H9 (cell line): ENCODE measurements around the gene TAF5L. TPM values are rescaled to one million over a fixed set of nuclear protein-coding genes. Genes with fewer than 3 reads are reported as not detected.

ENCODE experiments used
- DNase-seq: peaks from one replicate; pipeline ENCODE4 v3.0.0-alpha.2; 2017
- H2AFZ ChIP-seq: one replicate; pipeline ENCODE4 v1.6.1; 2013; ENCODE audit warnings: mild to moderate bottlenecking, low read length, control low read depth, moderate library complexity
- H2AK5ac ChIP-seq: 2 replicates; pipeline ENCODE4 v1.6.1; 2013; ENCODE audit warnings: low read length, control low read depth, mixed read lengths; ENCODE audit not compliant: insufficient read length
- H2BK120ac ChIP-seq: one replicate; pipeline ENCODE4 v1.6.1; 2013; ENCODE audit warnings: low read depth, mild to moderate bottlenecking, low read length, control low read depth, inconsistent platforms; ENCODE audit not compliant: poor library complexity, severe bottlenecking
- H2BK12ac ChIP-seq: 2 replicates; pipeline ENCODE4 v1.6.1; 2013; ENCODE audit warnings: low read length, control low read depth, mixed read lengths, low read depth; ENCODE audit not compliant: insufficient read length
- H2BK15ac ChIP-seq: 2 replicates; pipeline ENCODE4 v1.6.1; 2013; ENCODE audit warnings: low read depth, low read length, control low read depth
- H2BK20ac ChIP-seq: one replicate; pipeline ENCODE4 v1.6.1; 2013; ENCODE audit warnings: low read depth, mild to moderate bottlenecking, low read length, control low read depth, inconsistent platforms; ENCODE audit not compliant: poor library complexity, severe bottlenecking
- H2BK5ac ChIP-seq: 2 replicates; pipeline ENCODE4 v1.6.1; 2013; ENCODE audit warnings: low read length, control low read depth, mixed read lengths; ENCODE audit not compliant: insufficient read length
- H3K14ac ChIP-seq: 2 replicates; pipeline ENCODE4 v1.6.1; 2013; ENCODE audit warnings: low read length, control low read depth; ENCODE audit not compliant: insufficient read depth
- H3K18ac ChIP-seq: 2 replicates; pipeline ENCODE4 v1.6.1; 2013; ENCODE audit warnings: low read depth, mild to moderate bottlenecking, mixed read lengths, low read length, control low read depth; ENCODE audit not compliant: insufficient read length
- H3K23ac ChIP-seq: 2 replicates; pipeline ENCODE4 v1.6.1; 2013; ENCODE audit warnings: low read length, control low read depth, mixed read lengths, low read depth; ENCODE audit not compliant: insufficient read length
- H3K23me2 ChIP-seq: 2 replicates; pipeline ENCODE4 v1.6.1; 2013; ENCODE audit warnings: low read depth, mild to moderate bottlenecking, mixed read lengths, low read length, control low read depth; ENCODE audit not compliant: insufficient read length, poor library complexity, severe bottlenecking
- H3K27ac ChIP-seq: 2 replicates; pipeline ENCODE4 v1.5.1; 2013; ENCODE audit warnings: low read length, control low read depth, mixed read lengths, low read depth; ENCODE audit not compliant: insufficient read length
- H3K27me3 ChIP-seq: 2 replicates; pipeline ENCODE4 v1.6.1; 2013; ENCODE audit warnings: low read length, control low read depth, inconsistent platforms; ENCODE audit not compliant: insufficient read depth
- H3K4ac ChIP-seq: 2 replicates; pipeline ENCODE4 v1.6.1; 2013; ENCODE audit warnings: low read depth, mild to moderate bottlenecking, control low read depth, inconsistent platforms, low read length, moderate library complexity
- H3K4me1 ChIP-seq: 2 replicates; pipeline ENCODE4 v1.6.1; 2013; ENCODE audit warnings: low read length, control low read depth, inconsistent platforms; ENCODE audit not compliant: insufficient read depth
- H3K4me2 ChIP-seq: 2 replicates; pipeline ENCODE4 v1.6.1; 2013; ENCODE audit warnings: low read length, control low read depth, mixed read lengths; ENCODE audit not compliant: insufficient read length, insufficient read depth
- H3K56ac ChIP-seq: 2 replicates; pipeline ENCODE4 v1.6.1; 2013; ENCODE audit warnings: low read depth, mild to moderate bottlenecking, mixed read lengths, low read length, control low read depth; ENCODE audit not compliant: insufficient read length
- H3K79me1 ChIP-seq: 2 replicates; pipeline ENCODE4 v1.6.1; 2013; ENCODE audit warnings: low read depth, mild to moderate bottlenecking, moderate library complexity, low read length, control low read depth, inconsistent platforms; ENCODE audit not compliant: insufficient read depth, poor library complexity, severe bottlenecking
- H3K79me2 ChIP-seq: 2 replicates; pipeline ENCODE4 v1.6.1; 2013; ENCODE audit warnings: low read length, control low read depth, inconsistent platforms; ENCODE audit not compliant: insufficient read depth
- H3K9ac ChIP-seq: 2 replicates; pipeline ENCODE4 v1.6.1; 2013; ENCODE audit warnings: low read length, control low read depth, mixed read lengths; ENCODE audit not compliant: insufficient read length; ENCODE audit errors: extremely low read depth
- H3K9me3 ChIP-seq: one replicate; pipeline ENCODE4 v1.6.1; 2013; ENCODE audit warnings: low read depth, low read length, inconsistent platforms; ENCODE audit not compliant: control insufficient read depth
- H3T11ph ChIP-seq: one replicate; pipeline ENCODE4 v1.6.1; 2013; ENCODE audit warnings: mild to moderate bottlenecking, low read length, control low read depth, inconsistent platforms
- H4K20me1 ChIP-seq: one replicate; pipeline ENCODE4 v1.6.1; 2013; ENCODE audit not compliant: control insufficient read depth, insufficient read length, insufficient read depth
- H4K5ac ChIP-seq: 2 replicates; pipeline ENCODE4 v1.6.1; 2013; ENCODE audit warnings: low read depth, mild to moderate bottlenecking, mixed read lengths, low read length, control low read depth; ENCODE audit not compliant: insufficient read length
- H4K8ac ChIP-seq: replicated peaks from 2 replicates; pipeline ENCODE4 v1.6.1; 2013; ENCODE audit warnings: low read length, control low read depth, mixed read lengths, low read depth; ENCODE audit not compliant: insufficient read length
- H4K91ac ChIP-seq: 2 replicates; pipeline ENCODE4 v1.6.1; 2013; ENCODE audit warnings: low read depth, mild to moderate bottlenecking, moderate library complexity, mixed read lengths, low read length, control low read depth; ENCODE audit not compliant: insufficient read length
- H3K27ac Mint-ChIP-seq, 3 experiments: 2 replicates in 2 of 3; 3 replicates in 1 of 3; pipeline ENCODE4 v1.8.0; 2020 to 2021; ENCODE audit warnings: mixed read lengths in 3 of 3, mild to moderate bottlenecking in 1 of 3, moderate library complexity in 1 of 3
- H3K27me3 Mint-ChIP-seq: 2 replicates; pipeline ENCODE4 v1.8.0; 2021; ENCODE audit warnings: low read depth, mild to moderate bottlenecking, moderate library complexity, mixed read lengths
- H3K36me3 Mint-ChIP-seq, 3 experiments: 2 replicates in 2 of 3; 3 replicates in 1 of 3; pipeline ENCODE4 v1.8.0; 2020 to 2021; ENCODE audit warnings: low read depth in 3 of 3, mixed read lengths in 3 of 3; ENCODE audit not compliant: insufficient read depth in 1 of 3
- H3K4me1 Mint-ChIP-seq, 2 experiments: 2 replicates each; pipeline ENCODE4 v1.8.0; 2020; ENCODE audit warnings: mixed read lengths in 2 of 2
- H3K4me3 Mint-ChIP-seq, 2 experiments: 2 replicates in 1 of 2; 3 replicates in 1 of 2; pipeline ENCODE4 v1.8.0; 2020 to 2021; ENCODE audit warnings: mild to moderate bottlenecking in 2 of 2, mixed read lengths in 2 of 2, moderate library complexity in 1 of 2
- H3K9me3 Mint-ChIP-seq, 2 experiments: 2 replicates in 1 of 2; 3 replicates in 1 of 2; pipeline ENCODE4 v1.8.0; 2020; ENCODE audit warnings: mild to moderate bottlenecking in 2 of 2, mixed read lengths in 2 of 2, moderate library complexity in 1 of 2
- WGBS: extraction: QIAGEN DNeasy Blood & Tissue Kit; methylation state at CpG from one replicate; pipeline ENCODE4 v1.1.7; 2013; ENCODE audit warnings: missing lambda C conversion rate, low lambda C conversion rate, mixed read lengths; ENCODE audit not compliant: insufficient read length; ENCODE audit errors: extremely low coverage; 5-methylcytosine and 5-hydroxymethylcytosine counted together
- total RNA-seq: library from RNA; stranded (reverse); gene quantifications from 2 replicates; pipeline ENCODE4 v1.2.1, GENCODE V29; 2021
- TF ChIP-seq, protein P1 (sequence below): fragments of 200-600 bp; sonication (generic); conservative IDR thresholded peaks from 3 replicates; pipeline ENCODE4 v1.8.0; 2021; ENCODE audit warnings: antibody characterized with exemption, mild to moderate bottlenecking

Gene TAF5L
- total RNA-seq, 1 experiment from 2014 or later = 30.3 TPM

- Histone ChIP-seq H2BK5ac (no peak overlapping the region), H3K56ac (no peak overlapping the region), H3K4me2 (no peak overlapping the region), H4K5ac (no peak overlapping the region), H2AK5ac (no peak overlapping the region), H3K79me2 (peaks cover 7% of the 10 kb centered on the region; the same call in 1 of the 2 replicates), H3K4me1 (no peaks in the 10 kb centered on the region), H3K79me1 (peaks cover 5% of the 10 kb centered on the region), H4K91ac (no peak overlapping the region), H3K9ac (no peak overlapping the region), H2BK120ac (no peak overlapping the region), H2BK12ac (no peak overlapping the region), H3K23me2 (no peaks in the 10 kb centered on the region), H2BK15ac (no peak overlapping the region), H3K27me3 (no peaks in the 10 kb centered on the region), H4K20me1 (peaks cover 2% of the 10 kb centered on the region), H3K14ac (no peak overlapping the region), H3K18ac (no peak overlapping the region), H3K9me3 (no peaks in the 10 kb centered on the region), H4K8ac (no peak overlapping the region), H3K23ac (no peak overlapping the region), H3K4ac (no peak overlapping the region), H3K27ac (no peak overlapping the region), H3T11ph (no peak overlapping the region), H2AFZ (no peak overlapping the region), H2BK20ac (no peak overlapping the region)
- H3K36me3 Mint-ChIP-seq = peaks cover 41 to 83% (median 53%) of the 10 kb centered on the region in 3 experiments
- H3K4me3 Mint-ChIP-seq = no peak overlapping the region
- no peak for DNase-seq
- WGBS = no CpG with 5 or more reads among the region's 12 CpGs
- TF ChIP-seq, protein P1, sequence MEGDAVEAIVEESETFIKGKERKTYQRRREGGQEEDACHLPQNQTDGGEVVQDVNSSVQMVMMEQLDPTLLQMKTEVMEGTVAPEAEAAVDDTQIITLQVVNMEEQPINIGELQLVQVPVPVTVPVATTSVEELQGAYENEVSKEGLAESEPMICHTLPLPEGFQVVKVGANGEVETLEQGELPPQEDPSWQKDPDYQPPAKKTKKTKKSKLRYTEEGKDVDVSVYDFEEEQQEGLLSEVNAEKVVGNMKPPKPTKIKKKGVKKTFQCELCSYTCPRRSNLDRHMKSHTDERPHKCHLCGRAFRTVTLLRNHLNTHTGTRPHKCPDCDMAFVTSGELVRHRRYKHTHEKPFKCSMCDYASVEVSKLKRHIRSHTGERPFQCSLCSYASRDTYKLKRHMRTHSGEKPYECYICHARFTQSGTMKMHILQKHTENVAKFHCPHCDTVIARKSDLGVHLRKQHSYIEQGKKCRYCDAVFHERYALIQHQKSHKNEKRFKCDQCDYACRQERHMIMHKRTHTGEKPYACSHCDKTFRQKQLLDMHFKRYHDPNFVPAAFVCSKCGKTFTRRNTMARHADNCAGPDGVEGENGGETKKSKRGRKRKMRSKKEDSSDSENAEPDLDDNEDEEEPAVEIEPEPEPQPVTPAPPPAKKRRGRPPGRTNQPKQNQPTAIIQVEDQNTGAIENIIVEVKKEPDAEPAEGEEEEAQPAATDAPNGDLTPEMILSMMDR = no peak
- no peaks in the 10 kb centered on the region for H3K27me3 Mint-ChIP-seq
- H3K4me1 Mint-ChIP-seq = no peaks in the 10 kb centered on the region
- no peak overlapping the region for H3K27ac Mint-ChIP-seq
- H3K9me3 Mint-ChIP-seq = no peaks in the 10 kb centered on the region
Measured at GRCh38 chr1:229637746-229638145, 11.8 kb upstream of the TAF5L start.
